Smooth muscle cell of the brain vasculature (primary cell): ENCODE results near the gene ADAM12.

Experiments
- DNase-seq: peaks from one replicate; pipeline ENCODE4 v3.0.0-alpha.2; 2012; ENCODE audit warnings: low read depth, low spot score

The ADAM12 gene

DNA sequence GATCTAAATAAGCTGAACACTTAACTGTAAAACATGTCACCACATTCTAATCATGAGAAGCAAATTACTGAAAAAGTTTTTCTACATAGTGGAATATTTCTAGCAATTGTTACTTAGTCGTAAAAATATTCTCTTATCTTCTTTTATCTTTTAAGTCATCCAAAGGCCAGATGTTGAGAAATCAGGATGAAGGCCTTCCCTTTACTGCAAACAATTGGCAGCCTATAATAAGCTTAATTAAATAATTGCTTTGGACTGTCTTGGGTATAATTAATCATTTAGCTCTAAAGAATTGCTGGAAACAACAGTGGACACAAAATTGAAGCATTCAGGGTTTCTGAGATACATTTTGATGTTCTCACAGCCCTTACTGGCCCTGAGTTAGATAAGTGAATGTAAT lies 265.4 kb downstream of the ADAM12 start:
- no peak for DNase-seq

DNA sequence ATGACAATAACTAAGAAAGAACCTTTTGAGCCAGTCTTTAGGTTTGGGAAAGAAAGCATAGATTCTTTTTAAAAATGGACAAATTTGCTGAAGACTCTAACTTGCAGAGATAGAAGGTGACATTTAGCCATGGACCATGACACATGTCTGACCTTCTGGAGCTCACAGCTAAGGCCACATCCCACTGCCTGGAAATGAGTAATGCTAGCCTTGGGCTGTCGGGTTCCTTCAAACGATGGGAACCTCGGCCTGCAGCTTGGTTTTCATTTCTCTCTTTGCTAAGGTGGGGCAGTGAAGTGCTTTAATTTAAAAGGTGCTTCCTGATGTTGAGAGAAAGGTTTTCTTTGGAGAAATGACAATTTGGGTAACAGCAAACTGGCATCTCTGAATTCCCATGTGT lies 268.7 kb downstream of the ADAM12 start:
- DNase-seq, result no peak

DNA sequence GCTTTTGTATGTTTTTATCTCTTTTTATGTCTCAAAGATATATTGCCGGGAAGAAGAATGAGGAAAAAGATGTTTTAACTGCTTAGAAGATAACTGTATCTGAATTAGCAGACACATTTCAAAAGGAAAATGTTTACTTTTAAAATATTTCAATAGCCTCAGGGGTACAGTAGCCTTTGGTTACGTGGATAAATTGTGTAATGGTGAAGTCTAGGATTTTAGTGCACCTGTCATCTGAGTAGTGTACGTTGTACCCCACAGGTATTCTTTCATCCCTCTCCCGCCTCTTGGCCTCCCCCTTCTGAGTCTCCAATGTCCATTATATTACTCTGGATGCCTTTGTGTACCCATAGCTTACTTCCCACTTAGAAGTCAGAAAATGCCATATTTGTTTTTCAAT lies 269.8 kb downstream of the ADAM12 start:
- DNase-seq, result no peak

DNA sequence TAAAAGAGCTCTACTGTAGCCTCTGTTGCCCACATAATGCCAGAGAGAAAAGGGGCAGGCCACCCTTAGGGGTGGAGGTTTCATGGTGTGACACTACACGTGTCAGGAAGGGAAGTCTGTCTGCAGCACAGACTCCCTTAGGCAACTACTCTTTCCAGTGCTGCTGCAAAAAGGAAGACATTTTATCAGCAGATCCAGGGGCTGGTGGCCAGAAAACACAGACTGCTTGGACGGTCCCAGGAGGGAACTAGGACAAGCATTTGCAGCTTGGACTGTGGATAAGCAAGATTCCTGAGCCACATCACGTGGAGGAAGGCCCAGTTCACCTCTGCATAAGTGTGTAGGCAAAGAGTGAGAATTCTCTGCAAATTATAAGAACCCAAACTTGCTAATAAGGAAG lies 271.1 kb downstream of the ADAM12 start:
- DNase-seq, result no peak

DNA sequence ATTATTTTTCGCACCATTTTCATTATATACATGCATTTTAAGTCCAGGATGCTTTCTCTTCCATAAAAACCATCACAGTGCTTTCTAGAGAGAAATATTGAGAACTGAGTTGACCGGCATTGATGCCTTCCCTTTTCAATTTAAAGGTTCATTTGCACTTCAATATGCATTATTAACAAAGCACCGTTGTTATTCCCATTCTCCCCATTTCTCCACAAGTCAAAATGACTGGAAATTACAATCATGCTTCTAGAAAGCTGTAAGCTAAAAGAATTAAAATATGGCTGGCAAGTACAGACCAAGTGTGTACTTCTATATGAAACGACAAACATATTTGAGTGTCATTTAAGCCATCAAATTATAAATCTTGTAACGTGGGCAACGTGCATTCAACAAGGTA lies 272.4 kb downstream of the ADAM12 start:
- no peak for DNase-seq

DNA sequence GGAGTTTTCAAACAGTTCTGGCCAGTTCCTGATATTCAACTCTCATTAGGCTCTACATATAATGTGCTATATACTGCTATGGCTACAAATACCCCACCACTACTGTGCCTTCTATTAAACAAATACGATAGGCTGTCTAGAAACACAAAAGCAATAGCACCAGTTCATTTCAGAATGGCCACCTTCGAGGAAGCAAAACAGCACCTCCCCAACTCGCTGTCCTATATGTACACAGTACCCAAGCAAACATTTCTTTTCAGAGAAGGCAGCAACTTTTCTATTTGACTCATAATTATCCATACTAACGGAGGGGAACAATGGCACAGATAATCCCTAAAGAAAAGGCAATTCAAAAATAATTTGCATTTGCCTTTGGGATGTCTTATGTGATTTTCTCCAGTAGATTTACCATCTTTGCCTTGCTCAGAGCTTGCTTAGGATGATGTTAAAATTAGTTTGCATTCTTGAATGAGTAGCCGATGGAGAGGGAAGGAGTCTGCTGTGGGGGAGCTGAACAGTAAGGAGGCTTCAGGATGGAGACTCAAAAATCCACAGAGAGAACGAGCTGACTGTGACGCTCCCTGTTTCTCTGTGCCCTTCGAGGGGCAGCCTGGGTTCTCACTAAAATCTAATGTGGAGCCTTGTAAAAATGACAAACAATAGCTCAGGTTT lies 273.3 kb downstream of the ADAM12 start:
- DNase-seq, result no peak

DNA sequence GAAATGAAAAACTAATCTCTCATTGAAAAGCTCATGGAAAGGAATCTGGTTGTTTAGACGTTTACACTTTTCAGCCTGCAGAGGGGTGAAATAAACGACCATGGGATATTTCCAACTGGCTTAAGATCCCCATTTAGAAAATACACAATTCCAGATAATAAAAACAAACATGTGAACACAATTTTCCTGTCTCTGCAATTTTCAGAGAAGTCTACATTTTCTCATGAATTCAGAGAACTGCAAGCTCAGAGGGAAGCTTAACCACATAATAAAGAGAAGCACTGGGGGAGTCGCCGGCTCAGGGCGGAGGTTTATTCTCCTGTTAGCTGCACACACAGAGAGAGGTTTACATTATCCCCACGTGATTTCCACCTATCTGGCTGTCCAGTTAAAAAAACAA lies 276.8 kb downstream of the ADAM12 start:
- DNase-seq, result peak; percentile 82

DNA sequence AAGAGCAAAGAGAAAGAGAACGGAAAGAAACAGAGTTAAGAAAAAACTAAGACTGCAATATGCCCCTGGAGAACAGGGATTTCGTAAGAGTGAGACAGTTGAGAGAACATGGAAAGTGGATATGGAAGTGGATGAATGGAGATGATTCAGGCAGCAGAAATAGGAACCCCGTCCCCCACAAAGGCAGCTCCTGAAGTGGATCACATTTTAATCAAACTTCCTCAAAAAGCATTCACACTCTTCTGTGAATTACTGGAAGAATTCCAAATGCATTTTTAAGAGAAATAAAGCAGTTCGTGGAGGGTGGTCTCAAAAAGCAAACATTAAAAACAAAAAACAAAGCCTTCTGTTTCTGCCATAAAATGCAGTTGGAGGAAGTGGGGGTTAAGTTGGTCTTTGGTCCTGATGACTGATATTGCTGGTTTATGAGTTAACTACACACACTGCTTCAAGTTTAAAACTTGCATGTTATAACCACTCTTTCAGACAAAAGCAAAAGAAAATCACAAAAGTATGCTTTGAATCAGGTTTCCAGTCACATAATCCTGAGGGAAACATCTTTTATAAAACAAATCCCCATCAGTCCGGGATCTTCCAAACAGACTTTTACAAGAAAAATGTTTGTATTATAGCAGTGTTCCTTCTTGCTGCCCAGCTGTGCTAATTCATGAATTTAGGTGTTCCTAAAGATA lies 277.6 kb downstream of the ADAM12 start:
- DNase-seq, result no peak

DNA sequence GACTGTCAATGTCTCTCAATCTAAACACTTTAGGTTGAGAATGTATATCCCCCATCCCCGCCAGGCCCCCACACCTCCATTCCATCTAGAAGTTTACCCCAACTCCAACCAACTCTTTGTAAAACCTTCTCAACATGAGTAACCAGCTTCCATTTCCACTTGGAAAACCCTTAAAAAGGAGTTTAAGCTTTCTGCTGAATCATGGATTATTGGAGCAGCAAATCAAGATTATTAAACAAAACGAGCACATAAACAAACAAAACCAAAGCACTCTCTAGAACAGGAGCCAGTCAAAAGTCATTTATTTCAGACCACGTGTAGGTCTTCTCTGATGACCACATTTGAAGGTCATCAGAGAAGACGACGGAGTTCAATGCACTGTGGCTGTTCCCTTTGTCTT lies 278.4 kb downstream of the ADAM12 start:
- no peak for DNase-seq

DNA sequence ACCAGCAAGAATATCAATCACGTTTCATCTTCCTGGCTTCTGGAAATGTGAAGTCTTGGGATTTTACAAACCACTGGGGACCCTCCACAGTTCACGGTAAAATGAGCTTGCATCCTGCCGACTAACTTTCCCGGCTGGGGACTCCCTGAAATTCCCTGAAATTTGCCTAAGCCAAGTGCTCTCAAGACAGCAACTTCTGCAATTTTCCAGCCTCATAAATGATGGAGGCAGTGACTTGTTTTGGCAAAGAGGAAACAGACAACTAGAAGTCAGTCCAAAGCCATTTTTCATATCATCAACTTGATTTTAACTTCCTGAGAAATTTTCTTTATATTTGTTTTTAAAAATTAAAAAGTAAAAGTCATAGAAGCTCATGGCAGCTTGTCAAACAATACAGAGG lies 279.6 kb downstream of the ADAM12 start:
- no peak for DNase-seq

DNA sequence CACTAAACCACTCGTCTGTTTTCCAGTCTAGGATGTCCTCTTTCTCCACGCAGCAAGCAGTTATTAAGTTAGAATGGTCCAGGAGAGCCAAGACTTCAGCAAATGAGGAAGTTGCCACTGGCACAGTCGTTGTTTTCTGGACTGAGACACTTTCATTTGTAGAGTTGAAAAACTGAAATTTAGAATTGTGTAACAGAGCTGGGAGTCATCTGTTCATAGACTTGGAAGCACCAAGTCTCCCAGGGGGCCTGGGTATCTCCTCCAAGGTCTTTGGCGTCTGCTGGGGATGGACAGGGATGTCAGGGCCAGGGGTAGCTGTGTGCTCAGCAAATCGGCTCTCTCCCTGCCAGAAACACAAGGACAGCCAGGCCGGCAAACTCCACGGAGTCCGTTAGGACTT lies 283.5 kb downstream of the ADAM12 start:
- DNase-seq, result no peak

DNA sequence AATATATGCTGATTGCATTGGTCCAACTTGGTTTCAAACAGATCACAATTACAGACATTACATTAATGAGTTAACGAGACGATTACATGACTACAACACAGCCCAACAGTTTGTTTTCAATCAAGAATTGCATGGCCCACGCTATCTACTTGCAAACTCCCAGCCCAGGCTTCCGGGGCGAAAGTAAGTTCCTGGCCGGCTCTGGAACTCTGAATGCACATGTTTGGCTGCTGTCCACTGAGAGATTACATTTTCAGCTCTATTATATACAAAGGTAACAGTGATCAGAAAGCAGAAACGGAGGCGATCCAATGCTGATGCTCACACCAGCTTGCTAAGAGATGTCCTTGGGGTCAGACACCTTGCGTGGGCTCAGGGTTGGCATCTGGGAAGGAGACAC lies 285.6 kb downstream of the ADAM12 start:
- DNase-seq, result no peak

DNA sequence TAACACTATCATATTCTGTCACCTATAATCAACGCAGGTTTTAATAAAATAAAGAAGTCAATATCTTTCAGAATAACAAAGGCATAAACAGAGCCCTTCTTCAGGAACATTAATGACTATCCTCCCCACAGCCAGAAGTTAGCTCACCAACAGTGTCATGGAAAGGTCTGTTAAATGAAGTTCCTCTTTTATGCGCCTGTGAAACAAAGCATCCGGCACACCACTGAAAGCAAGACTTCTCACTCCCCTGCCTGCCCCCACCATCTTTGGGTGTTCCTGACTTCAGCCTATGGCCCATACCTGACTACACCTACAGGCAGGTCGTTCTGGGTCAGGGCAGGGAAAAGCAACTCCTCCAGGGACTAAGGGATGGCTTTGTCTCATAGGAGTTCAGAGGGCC lies 286.5 kb downstream of the ADAM12 start:
- no peak for DNase-seq

DNA sequence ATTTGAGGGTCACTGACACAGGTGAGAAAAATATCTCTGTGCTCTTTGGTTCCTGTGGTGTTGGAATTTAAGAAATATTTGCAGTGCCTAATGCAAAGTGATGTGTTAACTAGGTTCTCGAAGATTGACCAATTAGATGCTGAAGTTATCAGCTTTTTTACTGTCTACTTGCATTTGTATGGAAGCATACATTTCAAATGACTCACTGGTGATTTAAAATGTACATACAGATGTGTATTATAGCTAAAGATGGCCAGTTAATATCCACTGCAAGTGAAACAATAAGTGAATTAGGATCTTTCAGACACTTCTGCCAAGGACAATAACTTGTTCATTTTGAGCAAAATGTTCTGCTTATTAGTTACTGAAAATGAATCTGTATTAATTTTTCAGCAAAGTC lies 287.0 kb downstream of the ADAM12 start:
- no peak for DNase-seq

DNA sequence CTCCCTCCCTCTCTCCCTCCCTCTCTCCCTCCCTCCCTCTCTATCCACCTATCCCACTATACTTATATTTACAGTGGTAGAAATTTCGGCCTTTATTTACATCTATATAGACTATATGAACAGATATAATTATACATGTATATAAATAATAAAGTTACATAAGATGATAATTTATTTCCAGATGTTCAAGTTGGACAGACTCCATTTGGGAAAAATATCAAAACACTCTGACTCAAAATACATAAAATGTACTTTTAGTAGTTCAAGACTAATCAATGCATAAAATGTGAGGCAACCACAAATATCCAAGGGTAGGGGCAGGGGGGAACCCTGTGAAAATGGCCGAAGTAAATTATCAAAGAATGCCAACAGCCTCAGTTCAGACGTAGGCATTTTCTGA lies 288.9 kb downstream of the ADAM12 start:
- no peak for DNase-seq

DNA sequence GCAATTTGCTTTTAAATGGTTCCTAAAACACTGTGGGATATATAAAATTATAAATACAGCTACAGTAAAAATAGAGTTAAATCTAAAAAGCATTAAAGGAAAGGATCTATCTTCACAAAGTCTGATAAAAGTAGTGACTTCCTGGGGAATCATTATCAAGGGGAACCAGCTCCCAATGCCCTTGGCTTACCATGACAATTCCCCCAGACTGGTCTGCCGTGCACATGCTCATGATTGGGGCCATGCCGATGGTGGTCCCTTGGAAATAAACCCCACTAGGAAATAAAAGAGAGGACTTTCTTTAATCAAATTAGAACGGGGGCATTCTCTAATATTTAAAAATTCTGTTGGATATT lies 290.1 kb downstream of the ADAM12 start:
- DNase-seq, result no peak

DNA sequence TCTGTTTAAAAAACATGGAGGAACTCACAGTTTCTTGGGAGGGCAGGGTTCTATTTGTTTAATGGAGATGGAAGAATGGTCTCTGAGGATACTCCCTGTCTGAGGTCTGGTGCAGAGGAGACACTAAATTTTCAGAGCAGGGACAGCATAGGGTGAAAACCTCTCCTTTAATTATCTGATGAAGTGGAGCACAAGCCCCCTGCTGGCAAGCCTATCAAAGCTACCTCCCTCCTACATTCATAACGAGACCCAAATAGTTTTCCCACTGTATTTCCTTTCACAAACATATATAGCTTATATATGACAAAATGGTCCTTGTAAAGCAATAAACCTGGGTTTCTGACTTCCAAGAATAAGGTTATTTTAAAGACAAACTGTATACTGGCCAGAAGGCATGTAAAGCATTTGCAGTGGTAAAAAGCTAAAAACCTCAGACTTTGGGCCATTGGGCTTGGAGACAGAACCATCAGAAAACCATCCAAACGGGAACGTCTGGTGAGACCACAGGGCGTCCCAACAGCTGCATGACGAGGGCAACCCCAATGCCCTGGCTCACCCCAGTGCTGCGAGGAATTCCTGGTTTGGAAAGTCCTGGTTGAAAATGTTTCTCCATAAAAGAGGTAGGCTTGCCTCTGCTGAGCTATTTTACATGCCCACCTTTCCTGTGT lies 290.6 kb downstream of the ADAM12 start:
- no peak for DNase-seq

DNA sequence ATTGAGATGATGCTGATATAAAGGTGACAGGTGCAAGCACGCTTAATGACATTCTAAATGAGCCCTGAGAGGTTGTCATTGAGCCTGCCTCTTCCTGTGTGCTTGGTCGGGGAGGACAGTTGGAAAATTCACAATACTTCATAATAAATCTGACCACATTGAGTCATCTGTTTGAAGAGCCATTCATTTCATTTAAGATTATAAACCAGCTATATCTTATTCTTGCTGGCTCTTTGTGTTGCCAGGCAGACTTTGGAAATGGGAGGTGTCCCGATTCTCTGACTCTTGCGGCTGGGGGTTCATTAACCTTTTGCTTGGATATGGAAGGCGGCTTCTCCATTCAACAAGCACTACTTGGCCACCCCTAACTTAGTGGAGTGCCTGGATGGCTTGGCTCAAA lies 293.7 kb downstream of the ADAM12 start:
- DNase-seq, result no peak

DNA sequence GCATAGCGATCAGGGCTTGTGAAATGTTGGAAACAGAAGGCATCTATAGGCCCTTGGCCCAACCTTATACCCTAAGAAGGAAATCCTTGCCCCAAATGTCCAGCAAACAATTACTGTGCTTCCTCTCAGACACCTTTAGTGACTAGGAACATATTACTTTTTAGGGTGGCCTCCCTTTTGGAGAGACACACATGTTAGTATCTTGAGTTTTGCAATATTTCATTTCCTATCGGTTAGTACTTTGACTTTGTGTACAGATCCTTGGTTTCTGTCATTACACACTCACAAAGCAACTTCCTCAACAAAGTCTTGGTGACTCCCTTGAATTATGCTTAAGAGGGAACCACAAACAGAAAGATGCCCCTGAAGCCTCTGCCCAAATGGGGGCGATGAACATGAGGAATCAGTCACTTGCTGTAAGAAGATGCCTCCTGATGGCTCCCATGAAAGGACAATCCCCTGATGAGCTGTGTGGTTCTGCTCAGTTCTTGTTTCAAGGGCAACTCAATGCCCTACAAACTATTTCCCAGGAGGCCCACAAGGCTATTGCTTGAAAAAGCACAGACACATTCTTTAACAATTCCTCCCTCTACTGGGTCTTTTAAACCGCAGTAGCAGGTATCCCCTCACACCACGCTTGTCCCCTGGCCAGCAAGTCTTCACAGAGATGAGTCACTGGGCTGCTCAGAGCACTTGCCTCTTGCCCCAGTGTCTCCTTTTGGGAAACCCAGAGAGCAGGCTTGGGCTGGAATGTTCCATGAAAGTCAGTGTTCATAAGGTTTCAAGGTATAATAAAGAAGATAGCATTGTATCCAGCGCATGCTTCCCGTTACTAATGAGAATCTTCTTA lies 295.7 kb downstream of the ADAM12 start:
- no peak for DNase-seq

DNA sequence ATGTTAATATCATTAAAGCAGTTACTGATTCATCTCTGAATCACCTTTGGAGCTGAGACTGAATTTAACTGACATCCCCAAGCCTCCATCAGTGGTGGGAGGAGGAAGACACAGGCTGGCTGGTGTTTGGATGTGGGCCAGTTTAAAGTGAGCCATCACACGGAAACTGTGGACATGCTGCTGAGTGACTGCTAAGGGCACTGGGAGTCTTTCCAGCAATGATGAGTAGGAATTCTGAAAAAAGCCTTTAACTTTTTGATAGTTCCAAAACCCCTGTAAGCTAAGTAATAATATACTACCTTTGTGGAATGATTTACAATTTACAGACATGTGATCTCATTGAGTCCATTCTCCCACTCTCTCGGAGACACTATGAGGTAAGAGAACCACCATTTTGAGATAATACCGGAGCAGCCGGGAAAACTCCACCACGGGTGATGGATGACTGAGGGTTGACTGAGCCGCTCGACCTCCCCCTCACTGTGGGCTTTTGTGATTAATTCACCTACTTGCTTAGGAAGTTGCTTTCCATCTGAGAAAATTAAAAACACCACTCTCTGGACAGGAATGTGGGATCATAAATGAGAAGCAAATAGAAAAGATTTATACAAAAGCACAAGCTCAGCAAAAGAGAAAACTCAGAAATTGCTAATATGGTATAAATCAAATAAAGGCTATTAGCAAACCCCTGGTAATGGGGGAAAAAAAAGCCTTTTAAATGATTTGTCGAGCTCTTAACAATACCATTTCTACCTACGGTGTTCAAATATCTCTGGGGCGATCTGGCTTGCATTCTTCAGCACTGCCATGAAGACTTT lies 297.2 kb downstream of the ADAM12 start:
- peak; percentile 53 for DNase-seq

DNA sequence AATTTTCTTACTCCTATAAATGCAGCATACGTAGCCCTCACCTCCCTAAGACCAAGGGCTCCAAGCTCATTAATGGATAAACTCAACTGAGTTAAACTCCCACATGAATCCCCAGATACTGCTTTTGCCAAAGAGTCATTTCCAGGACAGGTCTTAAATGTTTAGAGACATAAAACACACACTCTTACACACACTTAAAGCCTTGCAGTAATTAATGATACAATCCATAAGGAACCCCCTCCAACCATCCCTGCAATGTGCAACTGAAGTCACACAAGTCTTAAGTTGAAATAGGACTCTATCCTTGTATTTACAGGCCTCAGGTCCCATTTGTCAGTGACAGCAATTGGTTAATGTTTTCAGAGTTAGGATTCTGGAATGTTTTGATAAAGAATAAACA lies 297.8 kb downstream of the ADAM12 start:
- DNase-seq, result no peak
